GM18511 (cell line): ENCODE data around the gene RHOF.

Source experiments
- ATAC-seq: cut with Tn5 transposase; IDR thresholded peaks from one replicate; pipeline ENCODE4 v1.9.1; 2021; ENCODE audit warnings: mild to moderate bottlenecking, moderate library complexity; ENCODE audit not compliant: unreplicated experiment

Gene RHOF

GRCh38 chr12:121805171-121806008 is 11.9 kb upstream of the RHOF start:
- no peak for ATAC-seq

GRCh38 chr12:121804417-121805111 is 11.1 kb upstream of the RHOF start:
- no peak for ATAC-seq

- peak; percentile 14 for ATAC-seq
Measured at GRCh38 chr12:121803861-121804416, 10.5 kb upstream of the RHOF start, which contains the start of gene SETD1B. SETD1B (plus strand) TSS chr12:121804009; CDS start chr12:121804738, 729 bp downstream.

- peak; percentile 40 for ATAC-seq
Measured at GRCh38 chr12:121802843-121803698, 9.6 kb upstream of the RHOF start.

- ATAC-seq = no peak
Measured at GRCh38 chr12:121802485-121802842, 9.0 kb upstream of the RHOF start.

GRCh38 chr12:121801595-121802484 is 8.4 kb upstream of the RHOF start:
- ATAC-seq = no peak

- ATAC-seq = no peak
Measured at GRCh38 chr12:121800694-121801594, 7.5 kb upstream of the RHOF start.

GRCh38 chr12:121799842-121800693 is 6.6 kb upstream of the RHOF start:
- peak; percentile 31 for ATAC-seq

GRCh38 chr12:121799156-121799841 is 5.8 kb upstream of the RHOF start:
- peak; percentile 8 for ATAC-seq

GRCh38 chr12:121798787-121799155 is 5.3 kb upstream of the RHOF start:
- no peak for ATAC-seq

- no peak for ATAC-seq
Measured at GRCh38 chr12:121797937-121798786, 4.7 kb upstream of the RHOF start.

- ATAC-seq = no peak
Measured at GRCh38 chr12:121796855-121797751, 3.6 kb upstream of the RHOF start.

GRCh38 chr12:121795034-121795968 is 1.8 kb upstream of the RHOF start:
- no peak for ATAC-seq

- ATAC-seq = peak; percentile 6
Measured at GRCh38 chr12:121794534-121795033, 1.1 kb upstream of the RHOF start.
